ENCODE results near the gene GLP2R.

Gene GLP2R

DNA sequence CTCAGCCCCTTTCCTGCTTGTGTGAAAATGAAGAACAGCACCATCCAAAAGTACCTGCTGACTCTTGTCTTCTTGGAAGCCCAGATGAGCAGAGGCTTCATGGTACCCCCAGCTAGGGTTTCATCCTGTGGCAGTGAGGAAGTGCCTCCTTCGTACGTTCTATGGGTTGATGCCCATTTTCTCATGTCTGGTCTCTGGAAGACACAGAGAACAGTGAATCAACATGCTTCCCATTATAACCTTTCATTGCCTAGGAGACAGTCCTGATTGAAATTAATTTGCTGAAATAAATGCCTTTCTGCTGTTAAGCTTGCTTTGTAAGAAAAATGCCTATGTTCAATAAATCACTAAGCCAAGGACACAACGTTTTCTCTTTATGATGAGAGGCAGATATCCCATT lies 42.8 kb downstream of the GLP2R start:
- ATAC-seq (ENCODE audit: low read depth) (no peak), DNase-seq (ENCODE audit: low spot score) (no peak)
- H3K27me3 ChIP-seq (ENCODE audit: insufficient read depth, poor library complexity, severe bottlenecking): no peaks in the 10 kb centered on the region
- H3K4me3 ChIP-seq (ENCODE audit: severe bottlenecking): no peak overlapping the region
- no peaks in the 10 kb centered on the region for H3K4me1 ChIP-seq (ENCODE audit: insufficient read depth, poor library complexity, severe bottlenecking)
- TF ChIP-seq CTCF (IDR thresholded peaks at IDR 0.05; ENCODE audit: poor library complexity, severe bottlenecking): no peak
- no peaks in the 10 kb centered on the region for H3K9me3 ChIP-seq (ENCODE audit: severe bottlenecking)
- H3K36me3 ChIP-seq (ENCODE audit: low read depth): no peaks in the 10 kb centered on the region
- no peak overlapping the region for H3K27ac ChIP-seq (ENCODE audit: poor library complexity, severe bottlenecking)

- Histone ChIP-seq H3K27me3 (ENCODE audit: insufficient read depth, poor library complexity, severe bottlenecking) (no peaks in the 10 kb centered on the region), H3K9me3 (ENCODE audit: severe bottlenecking) (no peaks in the 10 kb centered on the region), H3K27ac (ENCODE audit: poor library complexity, severe bottlenecking) (no peak overlapping the region), H3K4me3 (ENCODE audit: severe bottlenecking) (no peak overlapping the region), H3K36me3 (ENCODE audit: low read depth) (no peaks in the 10 kb centered on the region), H3K4me1 (ENCODE audit: insufficient read depth, poor library complexity, severe bottlenecking) (no peaks in the 10 kb centered on the region)
- no peak for ATAC-seq (ENCODE audit: low read depth)
- no peak for DNase-seq (ENCODE audit: low spot score)
- no peak for TF ChIP-seq CTCF (IDR thresholded peaks at IDR 0.05; ENCODE audit: poor library complexity, severe bottlenecking)
Measured at GRCh38 chr17:9872852-9873251, 47.1 kb downstream of the GLP2R start.

- Histone ChIP-seq H3K4me1 (ENCODE audit: insufficient read depth, poor library complexity, severe bottlenecking) (peaks cover 8% of the 10 kb centered on the region), H3K27ac (ENCODE audit: poor library complexity, severe bottlenecking) (no peak overlapping the region), H3K27me3 (ENCODE audit: insufficient read depth, poor library complexity, severe bottlenecking) (no peaks in the 10 kb centered on the region), H3K9me3 (ENCODE audit: severe bottlenecking) (no peaks in the 10 kb centered on the region), H3K4me3 (ENCODE audit: severe bottlenecking) (no peak overlapping the region), H3K36me3 (ENCODE audit: low read depth) (no peaks in the 10 kb centered on the region)
- TF ChIP-seq CTCF (IDR thresholded peaks at IDR 0.05; ENCODE audit: poor library complexity, severe bottlenecking): no peak
- ATAC-seq (ENCODE audit: low read depth): no peak
- no peak for DNase-seq (ENCODE audit: low spot score)
Measured at GRCh38 chr17:9874722-9875121, 49.0 kb downstream of the GLP2R start.

GRCh38 chr17:9875441-9875840 lies 49.7 kb downstream of the GLP2R start:
- no peak for TF ChIP-seq CTCF (IDR thresholded peaks at IDR 0.05; ENCODE audit: poor library complexity, severe bottlenecking)
- no peaks in the 10 kb centered on the region for H3K27me3 ChIP-seq (ENCODE audit: insufficient read depth, poor library complexity, severe bottlenecking)
- no peaks in the 10 kb centered on the region for H3K9me3 ChIP-seq (ENCODE audit: severe bottlenecking)
- no peaks in the 10 kb centered on the region for H3K36me3 ChIP-seq (ENCODE audit: low read depth)
- DNase-seq (ENCODE audit: low spot score) (no peak), ATAC-seq (ENCODE audit: low read depth) (peak; percentile 56; the same call in 2 of the 3 replicates)
- no peak overlapping the region for H3K4me3 ChIP-seq (ENCODE audit: severe bottlenecking)
- peaks cover 15% of the 10 kb centered on the region for H3K4me1 ChIP-seq (ENCODE audit: insufficient read depth, poor library complexity, severe bottlenecking)
- no peak overlapping the region for H3K27ac ChIP-seq (ENCODE audit: poor library complexity, severe bottlenecking)

DNA sequence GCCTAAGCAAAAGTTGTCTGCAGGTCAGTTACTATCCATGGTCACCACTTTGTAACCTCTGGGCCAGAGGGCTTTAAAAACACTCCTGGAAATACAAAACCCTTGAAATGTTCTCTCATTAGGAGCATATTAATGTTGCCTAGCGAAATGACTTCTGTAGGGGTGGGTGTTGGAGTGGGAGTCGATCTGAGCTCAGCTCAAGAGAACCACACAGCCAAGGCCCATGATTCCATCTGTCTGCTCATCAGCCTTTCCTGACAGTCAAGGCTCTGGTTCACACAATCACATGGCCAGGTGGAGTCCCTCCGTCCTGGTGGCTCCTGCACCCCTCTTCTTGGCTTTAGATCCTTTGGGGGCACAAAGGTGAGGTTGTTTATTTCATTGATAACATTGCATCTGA lies 52.6 kb downstream of the GLP2R start:
- no peaks in the 10 kb centered on the region for H3K9me3 ChIP-seq (ENCODE audit: severe bottlenecking)
- no peak for ATAC-seq (ENCODE audit: low read depth)
- no peak for TF ChIP-seq CTCF (IDR thresholded peaks at IDR 0.05; ENCODE audit: poor library complexity, severe bottlenecking)
- no peaks in the 10 kb centered on the region for H3K27me3 ChIP-seq (ENCODE audit: insufficient read depth, poor library complexity, severe bottlenecking)
- H3K4me3 ChIP-seq (ENCODE audit: severe bottlenecking): no peak overlapping the region
- no peaks in the 10 kb centered on the region for H3K36me3 ChIP-seq (ENCODE audit: low read depth)
- no peak for DNase-seq (ENCODE audit: low spot score)
- no peak overlapping the region for H3K27ac ChIP-seq (ENCODE audit: poor library complexity, severe bottlenecking)
- peaks cover 22% of the 10 kb centered on the region for H3K4me1 ChIP-seq (ENCODE audit: insufficient read depth, poor library complexity, severe bottlenecking)
